HEK293 (cell line): ENCODE measurements around the gene PKHD1.

Experiments
- CTCF ChIA-PET: fragments of 350-600 bp; formaldehyde crosslinking; extraction: SDS; loops from one replicate; lab custom pipeline; 2021; ENCODE audit warnings: antibody characterized with exemption; lab: Yijun Ruan, JAX
- POLR2A ChIA-PET: fragments of 300-600 bp; formaldehyde crosslinking; extraction: SDS; loops from one replicate; lab custom pipeline; 2020; ENCODE audit warnings: antibody characterized with exemption, inconsistent platforms; lab: Yijun Ruan, JAX
- H3K27ac ChIP-seq: fragments of 200-500 bp; sonication (Bioruptor generic); 2 replicates; pipeline ENCODE4 v1.5.1; 2014; ENCODE audit warnings: low read depth, low read length, control low read depth, inconsistent platforms; ENCODE audit errors: extremely low read depth
- H3K36me3 ChIP-seq, 2 experiments: fragments of 200-500 bp in 1 of 2; sonication (Bioruptor generic) in 1 of 2; 1 replicate in 1 of 2; 2 replicates in 1 of 2; pipeline ENCODE4 v1.5.1; 2014 to 2017; ENCODE audit warnings: inconsistent platforms in 2 of 2, low read length in 2 of 2; ENCODE audit not compliant: control insufficient read depth in 2 of 2, insufficient read depth in 1 of 2
- H3K4me1 ChIP-seq: fragments of 200-500 bp; sonication (Bioruptor generic); 2 replicates; pipeline ENCODE4 v1.5.1; 2014; ENCODE audit warnings: mild to moderate bottlenecking, low read length, inconsistent platforms; ENCODE audit not compliant: control insufficient read depth, insufficient read depth
- H3K4me3 ChIP-seq: 2 replicates; pipeline ENCODE4 v1.5.1; 2011; ENCODE audit warnings: low read depth, mild to moderate bottlenecking, control low read depth, low read length, moderate library complexity
- H3K9me3 ChIP-seq: fragments of 200-500 bp; sonication (Bioruptor generic); 2 replicates; pipeline ENCODE4 v1.5.1; 2014; ENCODE audit warnings: low read depth, low read length, inconsistent platforms; ENCODE audit not compliant: control insufficient read depth, insufficient read depth
- FEZF1 ChIP-seq: fragments of 450-650 bp; formaldehyde crosslinking; IDR thresholded peaks from 2 replicates; pipeline ENCODE4 v1.5.1; 2016; ENCODE audit warnings: missing biosample characterization, missing genetic modification characterization
- HOXA7 ChIP-seq: sonication (generic); formaldehyde crosslinking; IDR thresholded peaks from 2 replicates; pipeline ENCODE4 v1.8.1; 2022; ENCODE audit warnings: missing genetic modification reagents, borderline replicate concordance
- KLF10 ChIP-seq: fragments of 450-650 bp; IDR thresholded peaks from 2 replicates; pipeline ENCODE4 v1.5.1; 2018; ENCODE audit warnings: missing biosample characterization, mild to moderate bottlenecking, missing genetic modification characterization
- KLF8 ChIP-seq: fragments of 450-650 bp; formaldehyde crosslinking; IDR thresholded peaks from 2 replicates; pipeline ENCODE4 v1.5.1; 2016; ENCODE audit warnings: missing biosample characterization, missing genetic modification characterization
- PRDM1 ChIP-seq: fragments of 450-650 bp; formaldehyde crosslinking; IDR thresholded peaks from 2 replicates; pipeline ENCODE4; 2016; ENCODE audit warnings: missing biosample characterization, missing genetic modification characterization
- TRIM28 ChIP-seq: IDR thresholded peaks from 2 replicates; pipeline ENCODE4 v1.6.1; 2011; ENCODE audit warnings: low read length, control low read depth, borderline replicate concordance
- ZFP37 ChIP-seq: fragments of 450-650 bp; formaldehyde crosslinking; IDR thresholded peaks from 2 replicates; pipeline ENCODE4 v1.5.1; 2016; ENCODE audit warnings: missing biosample characterization, missing genetic modification characterization
- ZNF132 ChIP-seq: fragments of 450-650 bp; formaldehyde crosslinking; IDR thresholded peaks from 2 replicates; pipeline ENCODE4 v1.5.1; 2017; ENCODE audit warnings: missing biosample characterization, missing genetic modification characterization, borderline replicate concordance
- ZNF138 ChIP-seq: fragments of 450-650 bp; formaldehyde crosslinking; IDR thresholded peaks from 2 replicates; pipeline ENCODE4 v1.5.1; 2016; ENCODE audit warnings: missing biosample characterization, missing genetic modification characterization, borderline replicate concordance
- ZNF169 ChIP-seq: fragments of 450-650 bp; formaldehyde crosslinking; IDR thresholded peaks from 2 replicates; pipeline ENCODE4 v1.5.1; 2016; ENCODE audit warnings: missing biosample characterization, missing genetic modification characterization
- ZNF211 ChIP-seq: fragments of 450-650 bp; formaldehyde crosslinking; IDR thresholded peaks from 2 replicates; pipeline ENCODE4 v1.5.1; 2016; ENCODE audit warnings: low read depth, missing biosample characterization, missing genetic modification characterization
- ZNF302 ChIP-seq: fragments of 450-650 bp; formaldehyde crosslinking; IDR thresholded peaks from 2 replicates; pipeline ENCODE4 v1.5.1; 2016; ENCODE audit warnings: missing biosample characterization, missing genetic modification characterization, low read depth
- ZNF521 ChIP-seq: fragments of 450-650 bp; formaldehyde crosslinking; IDR thresholded peaks from 2 replicates; pipeline ENCODE4 v1.5.1; 2017; ENCODE audit warnings: missing biosample characterization, mild to moderate bottlenecking, missing genetic modification characterization
- ZNF558 ChIP-seq: fragments of 450-650 bp; formaldehyde crosslinking; IDR thresholded peaks from 2 replicates; pipeline ENCODE4 v1.5.1; 2016; ENCODE audit warnings: missing biosample characterization, missing genetic modification characterization
- ZNF560 ChIP-seq: fragments of 450-650 bp; formaldehyde crosslinking; IDR thresholded peaks from 2 replicates; pipeline ENCODE4 v1.5.1; 2017; ENCODE audit warnings: missing biosample characterization, missing genetic modification characterization, borderline replicate concordance
- ZNF623 ChIP-seq: fragments of 450-650 bp; formaldehyde crosslinking; IDR thresholded peaks from 2 replicates; pipeline ENCODE4 v1.5.1; 2016; ENCODE audit warnings: missing biosample characterization, missing genetic modification characterization
- ZNF658 ChIP-seq: fragments of 450-650 bp; formaldehyde crosslinking; IDR thresholded peaks from 2 replicates; pipeline ENCODE4; 2016; ENCODE audit warnings: missing biosample characterization, missing genetic modification characterization
- ZNF76 ChIP-seq: fragments of 450-650 bp; formaldehyde crosslinking; IDR thresholded peaks from 2 replicates; pipeline ENCODE4; 2016; ENCODE audit warnings: low read depth, missing biosample characterization, missing genetic modification characterization, borderline replicate concordance
- ZNF830 ChIP-seq: fragments of 450-650 bp; IDR thresholded peaks from 2 replicates; pipeline ENCODE4 v1.5.0; 2018; ENCODE audit warnings: missing biosample characterization, missing genetic modification characterization, low read depth, mild to moderate bottlenecking, moderate library complexity
- ZXDB ChIP-seq: fragments of 450-650 bp; formaldehyde crosslinking; IDR thresholded peaks from 2 replicates; pipeline ENCODE4 v1.5.1; 2016; ENCODE audit warnings: missing biosample characterization, missing genetic modification characterization
- TF ChIP-seq, protein P1 (sequence below): fragments of 450-650 bp; formaldehyde crosslinking; IDR thresholded peaks from 2 replicates; pipeline ENCODE4 v1.5.1; 2017; ENCODE audit warnings: missing biosample characterization, missing genetic modification characterization
- TF ChIP-seq, protein P2 (sequence below): IDR thresholded peaks from 2 replicates; pipeline ENCODE4 v1.6.1; 2011; ENCODE audit warnings: mild to moderate bottlenecking, low read depth, low read length, borderline replicate concordance
- TF ChIP-seq, protein P3 (sequence below): fragments of 450-650 bp; formaldehyde crosslinking; IDR thresholded peaks from 2 replicates; pipeline ENCODE4 v1.5.1; 2016; ENCODE audit warnings: missing biosample characterization, missing genetic modification characterization
- TF ChIP-seq, protein P4 (sequence below): fragments of 450-650 bp; formaldehyde crosslinking; conservative IDR thresholded peaks from 2 replicates; pipeline ENCODE4 v1.5.1; 2016; ENCODE audit warnings: low read depth, missing biosample characterization, missing genetic modification characterization
- TF ChIP-seq, protein P5 (sequence below): fragments of 450-650 bp; formaldehyde crosslinking; IDR thresholded peaks from 2 replicates; pipeline ENCODE4 v1.5.1; 2016; ENCODE audit warnings: missing biosample characterization, missing genetic modification characterization

PKHD1 gene

DNA sequence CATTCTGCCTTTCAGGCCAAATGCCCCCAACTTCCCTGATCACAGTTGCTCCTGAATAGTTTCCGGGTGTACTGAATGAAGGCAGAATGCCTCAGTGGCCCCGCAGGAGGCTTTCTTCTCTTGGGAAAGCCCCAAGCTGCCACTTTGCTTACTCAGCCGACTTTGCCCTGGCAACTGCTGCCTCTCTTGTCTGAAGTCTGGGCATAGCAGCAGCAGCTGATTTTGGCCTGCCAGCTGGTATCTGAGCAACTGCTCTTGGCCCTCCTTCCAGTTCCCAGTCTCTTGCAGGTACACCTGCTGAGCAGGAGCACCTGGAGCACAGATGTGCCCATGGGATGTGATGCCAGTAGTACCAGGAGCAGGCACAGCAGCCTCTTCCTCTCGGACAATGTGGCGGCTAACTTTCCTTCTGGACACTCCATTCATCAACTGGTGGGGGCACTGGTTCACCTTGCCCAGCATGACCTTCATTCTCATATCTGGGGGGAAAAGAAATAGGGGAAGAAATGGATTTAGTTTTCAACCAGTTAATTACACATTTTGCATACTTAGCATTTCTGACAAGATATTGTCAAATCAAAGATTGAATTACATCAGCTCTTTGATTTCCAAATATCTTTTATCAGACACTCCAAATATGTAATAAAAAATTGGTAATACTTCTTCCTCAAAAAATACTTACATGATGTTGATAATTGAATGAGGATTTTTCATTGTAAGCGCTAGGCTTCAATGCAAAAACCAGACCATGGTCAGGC, 468.2 kb downstream of the PKHD1 start:
- ChIA-PET CTCF (interaction anchor here (0.9 to 2.0 kb wide), 2 partner anchors 10 to 12 kb away, joined by 3 to 9 read pairs; no protein-coding TSS in a partner anchor), POLR2A (no interaction called here)
- H3K4me1 ChIP-seq: no peaks in the 10 kb centered on the region
- H3K4me3 ChIP-seq: no peak overlapping the region
- TF ChIP-seq, protein P1, sequence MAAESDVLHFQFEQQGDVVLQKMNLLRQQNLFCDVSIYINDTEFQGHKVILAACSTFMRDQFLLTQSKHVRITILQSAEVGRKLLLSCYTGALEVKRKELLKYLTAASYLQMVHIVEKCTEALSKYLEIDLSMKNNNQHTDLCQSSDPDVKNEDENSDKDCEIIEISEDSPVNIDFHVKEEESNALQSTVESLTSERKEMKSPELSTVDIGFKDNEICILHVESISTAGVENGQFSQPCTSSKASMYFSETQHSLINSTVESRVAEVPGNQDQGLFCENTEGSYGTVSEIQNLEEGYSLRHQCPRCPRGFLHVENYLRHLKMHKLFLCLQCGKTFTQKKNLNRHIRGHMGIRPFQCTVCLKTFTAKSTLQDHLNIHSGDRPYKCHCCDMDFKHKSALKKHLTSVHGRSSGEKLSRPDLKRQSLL (tag by site-specific recombination): no peak
- no peak for TF ChIP-seq KLF10 (tag by site-specific recombination)
- no peak for TF ChIP-seq ZNF560
- TF ChIP-seq ZNF132 (tag by site-specific recombination): no peak
- H3K27ac ChIP-seq: no peak overlapping the region
- H3K9me3 ChIP-seq: no peaks in the 10 kb centered on the region
- H3K36me3 ChIP-seq: no peaks in the 10 kb centered on the region

DNA sequence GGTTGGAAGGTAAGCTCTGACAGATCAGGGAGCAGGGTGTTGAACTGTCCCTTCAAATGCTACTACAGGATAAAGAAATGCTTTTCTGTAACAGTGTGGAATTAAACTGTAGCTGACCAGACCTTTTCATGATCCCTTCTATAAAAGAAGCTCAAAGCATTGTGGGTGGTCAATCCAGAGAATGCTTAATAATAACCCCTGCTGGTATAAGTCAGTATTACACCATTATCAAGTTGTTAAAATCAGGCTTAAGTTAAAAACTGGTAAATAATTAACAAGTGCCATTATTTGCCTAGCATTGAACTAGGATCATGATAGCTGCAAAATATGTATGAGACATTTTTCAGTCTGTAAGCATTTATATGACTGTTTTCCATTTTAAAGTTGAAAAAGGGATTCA, 468.9 kb downstream of the PKHD1 start:
- no peaks in the 10 kb centered on the region for H3K36me3 ChIP-seq
- H3K4me1 ChIP-seq: no peaks in the 10 kb centered on the region
- ChIA-PET POLR2A (interaction anchor here (0.6 kb wide), 1 partner anchor 357 kb away, joined by 4 read pairs; no protein-coding TSS in a partner anchor), CTCF (interaction anchor here (0.6 to 2.0 kb wide), 4 partner anchors 11 to 440 kb away, joined by 3 to 9 read pairs (median 3); no protein-coding TSS in a partner anchor)
- TF ChIP-seq ZNF658 (tag by site-specific recombination) (no peak), ZNF623 (tag by site-specific recombination) (no peak), ZFP37 (tag by site-specific recombination) (no peak), ZNF76 (tag by site-specific recombination) (no peak), ZNF830 (tag by site-specific recombination) (no peak), HOXA7 (CRISPR knock-in tag) (no peak), ZNF302 (tag by site-specific recombination) (no peak), KLF8 (no peak), ZNF138 (no peak)
- TF ChIP-seq, protein P2, sequence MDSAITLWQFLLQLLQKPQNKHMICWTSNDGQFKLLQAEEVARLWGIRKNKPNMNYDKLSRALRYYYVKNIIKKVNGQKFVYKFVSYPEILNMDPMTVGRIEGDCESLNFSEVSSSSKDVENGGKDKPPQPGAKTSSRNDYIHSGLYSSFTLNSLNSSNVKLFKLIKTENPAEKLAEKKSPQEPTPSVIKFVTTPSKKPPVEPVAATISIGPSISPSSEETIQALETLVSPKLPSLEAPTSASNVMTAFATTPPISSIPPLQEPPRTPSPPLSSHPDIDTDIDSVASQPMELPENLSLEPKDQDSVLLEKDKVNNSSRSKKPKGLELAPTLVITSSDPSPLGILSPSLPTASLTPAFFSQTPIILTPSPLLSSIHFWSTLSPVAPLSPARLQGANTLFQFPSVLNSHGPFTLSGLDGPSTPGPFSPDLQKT: no peak
- TF ChIP-seq, protein P3, sequence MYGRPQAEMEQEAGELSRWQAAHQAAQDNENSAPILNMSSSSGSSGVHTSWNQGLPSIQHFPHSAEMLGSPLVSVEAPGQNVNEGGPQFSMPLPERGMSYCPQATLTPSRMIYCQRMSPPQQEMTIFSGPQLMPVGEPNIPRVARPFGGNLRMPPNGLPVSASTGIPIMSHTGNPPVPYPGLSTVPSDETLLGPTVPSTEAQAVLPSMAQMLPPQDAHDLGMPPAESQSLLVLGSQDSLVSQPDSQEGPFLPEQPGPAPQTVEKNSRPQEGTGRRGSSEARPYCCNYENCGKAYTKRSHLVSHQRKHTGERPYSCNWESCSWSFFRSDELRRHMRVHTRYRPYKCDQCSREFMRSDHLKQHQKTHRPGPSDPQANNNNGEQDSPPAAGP (tag by site-specific recombination): no peak
- H3K9me3 ChIP-seq: no peaks in the 10 kb centered on the region
- H3K27ac ChIP-seq: no peak overlapping the region
- H3K4me3 ChIP-seq: no peak overlapping the region

DNA sequence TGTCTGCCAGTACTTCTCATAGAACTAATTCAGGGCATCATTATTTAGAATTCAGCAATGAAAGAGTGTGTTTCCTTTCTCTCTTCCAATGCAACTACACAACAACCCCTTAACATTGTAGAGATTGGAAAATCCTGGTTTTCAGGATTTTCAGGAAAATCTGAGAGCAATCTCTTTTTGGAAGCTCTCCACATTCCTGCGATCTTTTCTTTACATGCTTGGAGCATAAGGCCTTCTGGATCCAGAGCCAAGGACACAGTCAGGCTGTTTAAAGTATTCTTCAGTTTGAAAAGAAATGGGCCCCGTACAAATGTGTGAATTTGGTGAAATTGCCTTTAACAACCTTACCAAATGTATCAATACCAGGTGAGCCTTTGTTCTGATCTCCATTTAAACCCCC, 469.7 kb downstream of the PKHD1 start:
- Histone ChIP-seq H3K27ac (no peak overlapping the region), H3K36me3 (no peaks in the 10 kb centered on the region), H3K9me3 (no peaks in the 10 kb centered on the region), H3K4me1 (no peaks in the 10 kb centered on the region), H3K4me3 (no peak overlapping the region)
- CTCF ChIA-PET: interaction anchor here (2.0 kb wide), 1 partner anchor 10 kb away, joined by 9 read pairs; no protein-coding TSS in a partner anchor
- POLR2A ChIA-PET: no interaction called here
- no peak for TF ChIP-seq ZNF211 (tag by site-specific recombination)
- TF ChIP-seq PRDM1: no peak
- TF ChIP-seq ZNF169 (tag by site-specific recombination): no peak
- TF ChIP-seq ZXDB: no peak
- TF ChIP-seq ZNF521: no peak
- TF ChIP-seq, protein P4, sequence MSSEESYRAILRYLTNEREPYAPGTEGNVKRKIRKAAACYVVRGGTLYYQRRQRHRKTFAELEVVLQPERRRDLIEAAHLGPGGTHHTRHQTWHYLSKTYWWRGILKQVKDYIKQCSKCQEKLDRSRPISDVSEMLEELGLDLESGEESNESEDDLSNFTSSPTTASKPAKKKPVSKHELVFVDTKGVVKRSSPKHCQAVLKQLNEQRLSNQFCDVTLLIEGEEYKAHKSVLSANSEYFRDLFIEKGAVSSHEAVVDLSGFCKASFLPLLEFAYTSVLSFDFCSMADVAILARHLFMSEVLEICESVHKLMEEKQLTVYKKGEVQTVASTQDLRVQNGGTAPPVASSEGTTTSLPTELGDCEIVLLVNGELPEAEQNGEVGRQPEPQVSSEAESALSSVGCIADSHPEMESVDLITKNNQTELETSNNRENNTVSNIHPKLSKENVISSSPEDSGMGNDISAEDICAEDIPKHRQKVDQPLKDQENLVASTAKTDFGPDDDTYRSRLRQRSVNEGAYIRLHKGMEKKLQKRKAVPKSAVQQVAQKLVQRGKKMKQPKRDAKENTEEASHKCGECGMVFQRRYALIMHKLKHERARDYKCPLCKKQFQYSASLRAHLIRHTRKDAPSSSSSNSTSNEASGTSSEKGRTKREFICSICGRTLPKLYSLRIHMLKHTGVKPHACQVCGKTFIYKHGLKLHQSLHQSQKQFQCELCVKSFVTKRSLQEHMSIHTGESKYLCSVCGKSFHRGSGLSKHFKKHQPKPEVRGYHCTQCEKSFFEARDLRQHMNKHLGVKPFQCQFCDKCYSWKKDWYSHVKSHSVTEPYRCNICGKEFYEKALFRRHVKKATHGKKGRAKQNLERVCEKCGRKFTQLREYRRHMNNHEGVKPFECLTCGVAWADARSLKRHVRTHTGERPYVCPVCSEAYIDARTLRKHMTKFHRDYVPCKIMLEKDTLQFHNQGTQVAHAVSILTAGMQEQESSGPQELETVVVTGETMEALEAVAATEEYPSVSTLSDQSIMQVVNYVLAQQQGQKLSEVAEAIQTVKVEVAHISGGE (tag by site-specific recombination): no peak
- TF ChIP-seq ZNF558 (tag by site-specific recombination): no peak
- TF ChIP-seq FEZF1 (tag by site-specific recombination): no peak
- TF ChIP-seq, protein P5, sequence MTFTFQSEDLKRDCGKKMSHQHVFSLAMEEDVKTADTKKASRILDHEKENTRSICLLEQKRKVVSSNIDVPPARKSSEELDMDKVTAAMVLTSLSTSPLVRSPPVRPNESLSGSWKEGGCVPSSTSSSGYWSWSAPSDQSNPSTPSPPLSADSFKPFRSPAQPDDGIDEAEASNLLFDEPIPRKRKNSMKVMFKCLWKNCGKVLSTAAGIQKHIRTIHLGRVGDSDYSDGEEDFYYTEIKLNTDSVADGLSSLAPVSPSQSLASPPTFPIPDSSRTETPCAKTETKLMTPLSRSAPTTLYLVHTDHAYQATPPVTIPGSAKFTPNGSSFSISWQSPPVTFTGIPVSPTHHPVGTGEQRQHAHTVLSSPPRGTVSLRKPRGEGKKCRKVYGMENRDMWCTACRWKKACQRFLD (tag by site-specific recombination): no peak
- no peak for TF ChIP-seq TRIM28
